GM18526 (cell line): ENCODE measurements around the gene PLXNC1.

Experiments used
- POLR2A ChIP-seq: IDR thresholded peaks from 3 replicates; pipeline ENCODE4 v1.6.1; 2011; ENCODE audit not compliant: insufficient read length; ENCODE audit errors: extremely low read depth

The PLXNC1 gene

GRCh38 chr12:94305130-94305957 lies 157.0 kb downstream of the PLXNC1 start:
- TF ChIP-seq POLR2A, result no peak

DNA sequence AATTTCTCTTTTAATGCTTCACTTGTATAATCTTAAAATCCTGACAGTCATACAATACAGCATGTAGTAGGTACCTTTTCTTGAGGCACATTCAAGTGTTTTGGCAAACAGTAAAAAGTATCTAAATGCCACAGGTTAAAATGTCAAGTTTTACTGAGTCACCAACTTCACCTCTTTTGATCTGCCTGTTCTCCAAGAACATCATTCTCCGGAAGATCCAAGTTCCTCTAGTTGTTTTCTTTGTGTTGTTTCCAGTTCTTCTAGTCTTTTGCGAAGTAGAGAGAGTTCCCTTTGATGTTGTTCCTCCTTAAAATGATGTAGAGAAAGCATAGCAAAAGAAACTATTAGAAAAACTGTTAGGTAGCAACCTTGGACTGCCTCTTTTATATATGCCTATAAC lies 160.2 kb downstream of the PLXNC1 start:
- TF ChIP-seq POLR2A, result no peak

- TF ChIP-seq POLR2A, result no peak
Observed at GRCh38 chr12:94309373-94309772, 161.0 kb downstream of the PLXNC1 start.

DNA sequence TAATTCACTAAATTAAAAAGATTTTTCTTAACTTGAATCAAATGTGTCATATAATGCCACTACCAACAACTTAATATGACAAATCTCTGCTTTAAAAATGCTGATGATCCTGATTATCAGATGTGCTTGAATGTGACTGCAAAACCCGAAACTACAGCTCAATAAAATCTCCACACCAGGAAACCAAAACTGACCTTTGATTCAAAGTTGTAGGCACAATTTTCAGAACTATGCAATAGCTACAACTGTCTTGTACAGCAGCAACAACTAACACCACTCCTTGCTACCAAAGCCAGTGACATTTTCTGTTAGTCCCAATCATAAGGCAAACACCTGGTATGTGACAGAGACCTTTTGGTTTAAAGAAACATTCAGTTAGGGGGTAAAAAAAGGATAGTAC lies 164.0 kb downstream of the PLXNC1 start:
- TF ChIP-seq POLR2A, result no peak

DNA sequence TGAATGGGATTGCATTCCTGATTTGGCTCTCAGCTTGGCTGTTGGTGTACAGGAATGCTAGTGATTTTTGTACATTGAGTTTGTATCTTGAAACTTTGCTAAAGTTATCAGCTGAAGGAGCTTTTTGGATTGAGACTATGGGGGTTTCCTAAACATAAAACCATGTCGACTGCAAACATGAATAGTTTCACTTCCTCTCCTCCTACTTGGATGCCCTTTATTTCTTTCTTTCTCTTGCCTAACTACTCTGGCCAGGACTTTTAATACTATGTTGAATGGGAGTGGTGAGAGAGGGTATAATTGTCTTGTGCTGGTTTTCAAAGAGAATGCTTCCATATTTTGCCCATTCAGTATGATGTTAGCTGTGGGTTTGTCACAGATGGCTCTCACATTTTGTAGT lies 169.8 kb downstream of the PLXNC1 start:
- no peak for TF ChIP-seq POLR2A

DNA sequence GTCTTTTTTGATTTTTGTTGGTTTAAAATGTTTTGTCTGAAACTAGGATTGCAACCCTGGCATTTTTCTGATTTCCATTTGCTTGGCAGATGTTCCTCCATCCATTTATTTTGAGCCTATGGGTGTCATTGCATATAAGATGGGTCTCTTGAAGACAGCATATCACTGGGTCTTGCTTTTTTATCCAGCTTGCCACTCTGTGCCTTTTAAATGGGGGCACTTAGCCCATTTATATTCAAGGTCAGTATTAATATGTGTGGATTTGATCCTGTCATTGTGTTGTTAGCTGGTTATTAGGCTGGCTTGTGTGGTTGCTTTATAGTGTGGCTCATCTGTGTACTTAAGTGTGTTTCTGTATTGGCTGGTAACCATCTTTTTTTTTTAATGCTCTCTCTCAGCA lies 171.7 kb downstream of the PLXNC1 start:
- no peak for TF ChIP-seq POLR2A

GRCh38 chr12:94322346-94322745 lies 174.0 kb downstream of the PLXNC1 start:
- no peak for TF ChIP-seq POLR2A

- no peak for TF ChIP-seq POLR2A
Observed at GRCh38 chr12:94326234-94326633, 177.9 kb downstream of the PLXNC1 start.

DNA sequence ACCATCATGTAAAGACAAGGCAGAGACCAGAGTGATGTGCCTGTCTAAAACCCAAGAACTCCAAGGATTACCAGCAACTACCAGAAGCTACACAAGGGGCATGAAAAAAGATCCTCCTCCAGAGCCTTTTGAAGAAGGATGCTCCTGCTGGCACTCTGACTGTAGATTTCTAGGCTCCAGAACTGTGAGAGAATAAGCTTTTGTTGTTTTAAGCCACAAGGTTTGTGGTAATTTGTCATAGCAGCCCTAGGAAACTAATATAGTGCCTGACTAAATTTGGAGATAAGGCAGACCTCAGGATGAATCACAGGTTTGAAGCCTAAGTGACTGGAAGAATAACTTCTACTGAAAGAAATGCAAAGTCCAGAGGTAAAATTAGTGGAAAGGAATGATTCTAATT lies 178.3 kb downstream of the PLXNC1 start:
- TF ChIP-seq POLR2A, result no peak

DNA sequence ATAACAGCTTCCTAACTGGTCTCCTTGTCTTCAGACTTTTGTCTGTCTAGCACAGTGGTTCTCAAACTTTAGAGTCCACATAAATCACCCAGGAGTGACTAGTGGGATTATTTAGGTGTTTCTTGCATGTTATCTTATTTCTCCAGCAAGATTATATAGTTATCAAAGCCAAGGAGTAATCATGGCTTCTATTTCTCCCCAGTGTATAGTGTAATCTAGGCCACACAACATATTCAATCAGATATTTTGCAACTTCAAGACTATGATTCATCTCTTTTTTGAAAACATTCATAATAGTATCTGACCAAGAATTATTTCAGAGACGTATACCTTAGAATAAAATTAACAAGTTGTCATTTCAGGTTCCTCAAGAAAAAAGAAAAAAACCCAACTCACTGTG lies 179.4 kb downstream of the PLXNC1 start:
- no peak for TF ChIP-seq POLR2A

DNA sequence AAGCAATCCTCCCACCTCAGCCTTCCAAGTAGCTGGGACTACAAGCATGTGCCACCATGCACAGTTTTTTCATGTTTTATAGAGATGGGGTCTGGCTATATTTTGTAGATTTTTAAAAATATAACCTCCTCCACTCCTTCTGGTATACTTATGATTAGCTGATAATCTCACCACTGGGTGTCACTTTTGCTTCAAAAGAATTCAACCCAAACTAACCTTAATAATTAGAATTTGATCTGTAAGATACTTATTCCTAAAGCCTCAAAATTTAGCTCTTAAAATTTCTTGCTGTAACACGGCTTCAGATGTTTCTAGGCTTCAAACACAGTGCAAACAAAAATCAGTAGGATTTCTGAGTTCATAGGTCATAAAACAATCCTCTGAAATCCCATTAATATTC lies 181.0 kb downstream of the PLXNC1 start:
- no peak for TF ChIP-seq POLR2A

DNA sequence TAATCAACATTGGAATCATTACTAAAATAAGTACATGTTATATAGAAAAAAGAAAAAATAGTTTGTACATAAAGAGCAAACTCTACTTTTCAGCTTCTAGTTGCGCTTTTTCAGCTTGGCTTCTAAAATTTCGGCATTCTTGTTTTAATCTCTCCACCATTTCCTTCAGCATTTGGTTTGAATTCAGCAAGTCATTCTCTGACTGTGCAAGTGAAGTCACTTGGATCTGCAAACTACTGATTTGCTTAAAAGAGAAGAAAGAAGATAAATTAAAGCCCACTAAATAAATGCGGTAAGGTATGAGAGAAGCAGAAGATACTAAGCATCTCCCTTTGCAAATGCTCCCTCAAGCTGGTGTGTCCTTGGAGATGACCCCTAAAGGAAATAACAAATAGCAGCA lies 185.0 kb downstream of the PLXNC1 start:
- TF ChIP-seq POLR2A, result no peak

DNA sequence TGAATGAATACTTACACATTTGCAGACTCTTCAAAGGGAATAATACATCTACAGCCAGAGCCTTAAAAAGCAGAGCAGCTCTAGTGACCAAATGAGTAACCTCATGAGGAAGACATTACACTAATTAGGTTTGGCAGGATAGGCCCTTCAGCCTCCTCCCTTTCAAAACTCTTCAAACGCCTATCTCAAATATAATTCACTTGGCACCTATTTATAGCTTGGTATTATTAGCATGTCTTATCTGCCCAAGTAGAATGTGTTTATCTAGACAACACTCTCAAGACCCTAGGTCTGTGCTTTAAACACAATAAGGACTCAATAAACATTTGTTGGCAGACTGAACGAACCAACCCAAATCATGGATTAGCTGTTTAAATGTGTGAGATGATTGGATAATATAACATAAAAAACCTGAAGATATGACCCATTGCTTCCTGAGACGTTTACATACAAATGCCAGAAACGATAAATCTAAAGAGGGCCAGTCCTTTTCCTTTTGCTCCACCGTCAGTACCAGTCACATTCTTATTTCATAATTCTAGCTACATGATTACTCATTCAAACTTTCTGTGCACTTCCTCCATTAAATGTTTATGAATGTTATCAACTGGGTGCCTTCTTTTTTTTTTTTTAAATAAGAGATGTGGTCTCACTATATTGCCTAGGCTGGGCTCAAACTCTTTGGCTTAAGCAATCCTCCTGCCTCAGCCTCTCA lies 188.0 kb downstream of the PLXNC1 start:
- TF ChIP-seq POLR2A, result no peak

DNA sequence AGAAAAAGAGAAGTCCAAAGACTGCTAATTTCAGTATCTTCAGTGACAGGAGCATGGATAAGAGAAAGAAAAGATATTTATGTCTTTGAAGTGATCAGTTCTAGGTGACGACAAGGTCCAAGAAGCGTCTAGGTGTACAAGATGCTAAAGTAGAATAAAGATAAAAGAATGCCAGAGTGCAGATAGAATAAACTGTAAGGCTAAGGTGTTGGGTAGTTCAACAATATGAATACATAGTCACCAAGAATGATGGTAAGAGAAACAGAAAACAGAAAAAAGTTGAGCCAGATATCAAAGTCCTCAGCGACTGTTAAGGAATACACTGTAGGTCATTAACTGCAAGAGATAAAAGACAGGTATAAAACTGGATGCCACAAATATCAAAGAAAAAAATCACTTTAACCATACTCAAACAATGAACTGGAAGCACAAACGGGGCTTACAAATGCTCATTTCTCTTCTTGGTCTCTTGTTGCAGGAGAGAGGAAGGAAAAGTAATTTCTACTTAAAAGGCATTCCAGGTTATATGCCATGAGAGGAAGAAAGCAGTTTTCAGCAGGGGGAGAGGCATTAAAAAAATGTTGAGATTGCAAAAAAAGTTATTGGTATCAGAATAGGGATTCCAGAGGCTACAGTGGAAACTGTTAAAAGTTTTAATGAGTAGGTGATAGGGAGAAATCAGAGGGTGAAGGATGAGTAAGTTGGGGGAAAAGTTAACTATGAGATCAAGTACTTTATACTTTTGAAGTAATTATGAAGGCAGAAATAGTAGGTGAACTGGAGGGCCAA lies 189.8 kb downstream of the PLXNC1 start:
- no peak for TF ChIP-seq POLR2A

DNA sequence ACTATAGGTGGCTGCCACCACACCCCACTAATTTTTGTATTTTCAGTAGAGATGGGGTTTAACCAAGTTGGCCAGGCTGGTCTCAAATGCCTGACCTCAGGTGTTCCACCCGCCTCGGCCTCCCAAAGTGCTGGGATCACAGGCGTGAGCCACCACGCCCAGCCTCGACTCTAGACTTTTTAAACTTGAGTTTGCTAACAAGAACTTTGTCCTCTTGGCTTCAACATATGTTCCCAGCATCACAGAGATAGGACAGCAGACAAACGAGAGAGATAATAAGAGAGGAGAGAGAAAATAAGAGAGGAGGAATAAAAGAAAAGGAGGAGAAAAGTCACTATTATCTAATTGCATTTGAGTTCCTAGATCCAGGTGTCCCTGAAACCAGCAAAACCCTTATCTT lies 192.2 kb downstream of the PLXNC1 start:
- no peak for TF ChIP-seq POLR2A

- no peak for TF ChIP-seq POLR2A
Observed at GRCh38 chr12:94353130-94353529, 204.8 kb downstream of the PLXNC1 start.
